Measurements from ENCODE around the gene LRRC43. TPM values are rescaled to one million over a fixed set of nuclear protein-coding genes. Genes with fewer than 3 reads are reported as not detected.
A peak's percentile ranks its signal among the peaks of the same experiment; 100 is the strongest.

Gene LRRC43
- total RNA-seq, 2 experiments from 2014 or later, result 0.23 TPM; not detected in 1

DNA sequence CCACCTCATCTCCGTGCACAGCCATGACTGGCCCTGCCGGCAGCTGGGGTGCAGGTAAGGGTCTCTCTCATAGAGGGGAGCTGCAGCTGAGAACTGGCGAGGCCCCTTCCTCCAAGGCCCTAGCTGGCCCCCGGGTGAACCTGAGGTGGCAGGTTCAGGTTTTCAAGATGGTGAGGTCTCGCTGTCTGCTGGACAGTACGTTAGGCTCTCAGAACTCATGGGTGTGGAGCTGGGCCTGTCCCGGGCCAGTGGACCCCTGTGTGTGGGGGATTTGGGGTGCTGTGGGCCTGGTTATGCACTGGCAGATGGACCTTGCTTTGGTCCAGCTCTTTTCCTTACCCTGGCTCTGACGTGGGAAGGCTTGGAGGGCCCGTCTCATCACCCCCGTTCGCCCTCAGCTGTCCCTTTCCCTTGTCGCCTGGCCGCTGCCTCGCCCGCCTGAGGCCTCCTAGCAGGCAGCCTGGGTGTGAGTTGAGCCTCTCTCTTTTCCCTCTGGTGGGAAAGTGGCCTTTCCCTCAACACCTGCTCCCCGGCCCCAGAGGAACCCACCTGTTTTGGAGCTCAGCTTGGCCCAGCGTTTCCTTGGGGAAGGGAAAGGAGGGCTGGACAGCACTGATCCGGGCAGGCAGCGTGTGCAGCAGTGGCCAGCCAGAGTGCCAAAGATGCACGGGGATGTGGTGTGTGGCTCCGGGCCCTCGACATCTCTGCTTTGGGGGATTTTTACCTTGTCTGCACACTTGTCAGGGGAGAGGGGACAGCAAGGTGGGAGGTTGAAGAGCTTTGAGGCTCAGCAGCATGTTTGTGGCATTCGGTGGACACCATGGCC is 37.2 kb upstream of the LRRC43 start:
- Mint-ChIP-seq H3K27ac (peak overlapping the region; percentile 6), H3K9me3 (no peaks in the 10 kb centered on the region), H3K4me3 (no peak overlapping the region), H3K27me3 (no peaks in the 10 kb centered on the region), H3K36me3 (no peaks in the 10 kb centered on the region), H3K4me1 (no peaks in the 10 kb centered on the region)
- no peak for DNase-seq

DNA sequence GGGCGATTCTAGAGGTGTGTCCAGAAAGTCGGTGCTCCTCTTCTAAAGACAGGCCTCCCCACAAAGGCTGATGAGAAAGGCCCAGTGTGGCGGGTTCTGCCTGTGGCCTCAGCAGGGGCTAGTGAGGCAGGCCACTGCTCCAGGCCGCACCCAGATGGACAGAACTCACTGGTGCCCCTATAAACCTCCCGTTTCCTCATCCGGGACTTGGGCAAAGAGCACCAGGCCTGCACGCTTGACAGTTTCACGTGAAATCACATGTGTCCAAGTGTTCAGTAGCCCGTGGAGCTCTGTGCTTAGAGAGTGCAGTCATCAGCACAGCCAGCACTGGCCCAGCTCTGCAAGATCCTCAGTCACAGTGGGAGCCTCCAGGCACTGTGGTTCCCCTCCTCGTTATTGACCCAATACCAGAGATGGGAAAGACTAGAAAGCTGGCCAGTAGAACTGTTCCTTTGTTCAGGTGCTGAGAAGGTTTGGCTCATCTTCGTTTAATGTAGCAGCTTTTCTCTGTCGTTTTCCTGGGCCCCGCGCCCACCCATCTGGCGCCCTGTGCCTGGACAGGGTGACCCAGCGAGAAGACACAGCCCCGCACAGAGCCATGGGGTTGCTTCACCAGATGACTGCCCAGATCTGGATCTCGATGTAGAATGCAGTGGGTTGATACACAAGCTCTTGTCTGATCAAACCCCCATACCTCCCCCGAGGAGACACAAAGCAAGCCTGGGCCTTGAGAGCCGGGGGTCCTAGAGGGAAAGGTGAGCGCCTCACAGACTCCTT is 35.2 kb upstream of the LRRC43 start:
- no peak overlapping the region for H3K4me3 Mint-ChIP-seq
- H3K27me3 Mint-ChIP-seq, result no peaks in the 10 kb centered on the region
- no peak for DNase-seq
- no peak overlapping the region for H3K27ac Mint-ChIP-seq
- no peaks in the 10 kb centered on the region for H3K36me3 Mint-ChIP-seq
- no peaks in the 10 kb centered on the region for H3K4me1 Mint-ChIP-seq
- H3K9me3 Mint-ChIP-seq, result no peaks in the 10 kb centered on the region

- H3K27ac Mint-ChIP-seq, result no peak overlapping the region
- H3K27me3 Mint-ChIP-seq, result no peaks in the 10 kb centered on the region
- H3K36me3 Mint-ChIP-seq, result no peaks in the 10 kb centered on the region
- H3K4me3 Mint-ChIP-seq, result no peak overlapping the region
- H3K9me3 Mint-ChIP-seq, result no peaks in the 10 kb centered on the region
- no peak for DNase-seq
- no peaks in the 10 kb centered on the region for H3K4me1 Mint-ChIP-seq
Measured at GRCh38 chr12:122148657-122149056, 34.3 kb upstream of the LRRC43 start.

DNA sequence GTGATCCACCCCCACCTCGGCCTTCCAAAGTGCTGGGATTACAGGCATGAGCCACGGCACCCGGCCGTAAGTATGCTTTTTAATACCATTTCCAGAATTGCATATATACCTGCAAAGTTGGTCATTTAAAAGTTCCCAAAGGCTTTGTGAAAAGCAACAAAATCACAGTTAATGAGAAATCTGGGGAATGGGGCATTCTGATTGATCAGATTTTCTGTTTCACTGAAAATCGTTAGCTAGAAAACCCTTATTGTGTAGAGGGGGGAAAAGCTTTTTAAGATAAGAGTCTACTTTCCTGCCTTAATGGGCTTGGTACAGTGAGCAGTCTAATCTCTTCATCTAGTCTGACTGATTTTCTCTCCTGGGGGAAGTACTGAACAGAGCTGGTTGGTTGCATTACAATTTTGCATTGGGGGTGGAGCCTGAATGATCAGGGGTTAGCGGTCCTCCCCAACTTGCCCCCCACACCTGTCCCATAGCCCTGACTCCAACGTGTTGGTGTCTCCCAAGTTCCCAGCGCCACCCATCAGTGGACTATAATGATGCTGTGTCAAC is 32.7 kb upstream of the LRRC43 start:
- H3K9me3 Mint-ChIP-seq, result no peaks in the 10 kb centered on the region
- no peak overlapping the region for H3K4me3 Mint-ChIP-seq
- no peaks in the 10 kb centered on the region for H3K4me1 Mint-ChIP-seq
- DNase-seq, result no peak
- no peaks in the 10 kb centered on the region for H3K27me3 Mint-ChIP-seq
- no peaks in the 10 kb centered on the region for H3K36me3 Mint-ChIP-seq
- no peak overlapping the region for H3K27ac Mint-ChIP-seq

GRCh38 chr12:122152754-122153153 is 30.2 kb upstream of the LRRC43 start:
- no peak overlapping the region for H3K4me3 Mint-ChIP-seq
- H3K4me1 Mint-ChIP-seq, result no peaks in the 10 kb centered on the region
- no peaks in the 10 kb centered on the region for H3K27me3 Mint-ChIP-seq
- no peaks in the 10 kb centered on the region for H3K9me3 Mint-ChIP-seq
- H3K27ac Mint-ChIP-seq, result no peak overlapping the region
- no peak for DNase-seq
- H3K36me3 Mint-ChIP-seq, result no peaks in the 10 kb centered on the region

DNA sequence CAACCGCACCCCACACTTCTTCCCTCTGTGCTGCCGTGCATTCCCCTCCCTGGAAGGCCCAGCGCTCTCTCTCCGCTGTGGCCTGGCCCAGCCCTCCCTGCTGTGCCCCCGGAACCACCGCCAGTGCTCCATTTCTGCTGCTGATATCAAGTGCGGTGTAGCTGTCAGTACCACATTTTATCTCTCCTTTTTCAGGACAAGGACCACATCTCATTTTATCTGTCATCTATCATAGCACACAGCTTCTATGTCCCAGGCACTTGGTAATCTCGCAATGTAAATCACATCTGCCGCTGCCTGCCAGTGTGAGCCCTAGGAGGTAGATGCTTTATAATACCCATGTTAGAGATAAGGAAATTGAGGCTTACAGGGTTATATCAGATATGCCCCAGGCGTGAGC is 27.2 kb upstream of the LRRC43 start:
- H3K27me3 Mint-ChIP-seq, result no peaks in the 10 kb centered on the region
- H3K27ac Mint-ChIP-seq, result no peak overlapping the region
- no peaks in the 10 kb centered on the region for H3K4me1 Mint-ChIP-seq
- no peak overlapping the region for H3K4me3 Mint-ChIP-seq
- no peaks in the 10 kb centered on the region for H3K9me3 Mint-ChIP-seq
- H3K36me3 Mint-ChIP-seq, result no peaks in the 10 kb centered on the region
- DNase-seq, result no peak

DNA sequence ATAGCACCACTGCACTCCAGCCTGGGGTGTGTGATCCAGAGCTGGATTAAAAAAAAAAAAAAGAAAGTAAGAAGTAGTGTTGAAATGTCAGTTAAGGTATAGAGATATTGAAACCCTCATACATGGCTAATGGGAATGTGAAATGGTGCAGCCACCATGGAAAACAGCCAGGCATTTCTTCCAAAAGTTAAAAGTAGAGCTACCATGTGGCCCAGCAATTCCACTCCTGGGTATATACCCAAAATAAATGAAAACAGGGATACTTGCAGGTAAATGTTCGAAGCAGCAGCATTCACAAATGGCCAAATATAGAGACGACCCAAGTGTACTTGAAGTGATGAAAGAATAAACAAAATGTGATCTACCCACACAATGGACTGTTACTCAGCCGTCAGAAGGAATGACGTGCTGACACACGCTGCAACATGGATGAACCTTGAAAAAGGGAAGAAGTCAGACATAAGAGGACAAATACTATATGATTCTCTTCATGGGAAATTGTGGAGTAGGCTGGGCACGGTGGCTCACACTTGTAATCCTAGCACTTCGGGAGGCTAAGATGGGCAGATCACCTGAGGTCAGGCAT is 24.1 kb upstream of the LRRC43 start:
- no peak for DNase-seq
- Mint-ChIP-seq H3K4me1 (peaks cover 5% of the 10 kb centered on the region), H3K27me3 (no peaks in the 10 kb centered on the region), H3K9me3 (no peaks in the 10 kb centered on the region), H3K4me3 (no peak overlapping the region), H3K27ac (no peak overlapping the region), H3K36me3 (no peaks in the 10 kb centered on the region)

GRCh38 chr12:122159882-122160281 is 23.0 kb upstream of the LRRC43 start:
- H3K27ac Mint-ChIP-seq, result no peak overlapping the region
- H3K36me3 Mint-ChIP-seq, result no peaks in the 10 kb centered on the region
- peaks cover 5% of the 10 kb centered on the region for H3K4me1 Mint-ChIP-seq
- H3K4me3 Mint-ChIP-seq, result no peak overlapping the region
- no peak for DNase-seq
- no peaks in the 10 kb centered on the region for H3K9me3 Mint-ChIP-seq
- no peaks in the 10 kb centered on the region for H3K27me3 Mint-ChIP-seq

DNA sequence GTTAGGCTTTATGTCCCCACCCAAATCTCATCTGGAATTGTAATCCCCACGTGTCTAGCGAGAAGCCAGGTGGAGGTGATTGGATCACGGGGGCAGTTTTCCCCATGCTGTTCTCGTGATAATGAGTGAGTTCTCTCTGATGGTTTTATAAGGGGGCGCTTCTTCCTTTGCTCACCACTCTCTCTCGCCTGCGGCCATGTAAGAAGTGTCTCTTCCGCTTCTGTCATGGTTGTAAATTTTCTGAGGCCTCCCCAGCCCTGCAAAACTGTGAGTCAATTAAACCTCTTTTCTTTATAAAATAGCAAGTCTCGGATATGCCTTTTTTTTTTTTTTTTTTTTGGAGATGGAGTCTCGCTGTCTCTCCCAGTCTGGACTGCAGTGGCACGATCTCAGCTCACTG is 22.2 kb upstream of the LRRC43 start:
- Mint-ChIP-seq H3K4me1 (peaks cover 5% of the 10 kb centered on the region), H3K36me3 (no peaks in the 10 kb centered on the region), H3K27ac (no peak overlapping the region), H3K27me3 (no peaks in the 10 kb centered on the region), H3K4me3 (no peak overlapping the region), H3K9me3 (no peaks in the 10 kb centered on the region)
- DNase-seq, result no peak

GRCh38 chr12:122161682-122162081 is 21.2 kb upstream of the LRRC43 start:
- peaks cover 5% of the 10 kb centered on the region for H3K4me1 Mint-ChIP-seq
- H3K36me3 Mint-ChIP-seq, result no peaks in the 10 kb centered on the region
- H3K4me3 Mint-ChIP-seq, result no peak overlapping the region
- H3K27ac Mint-ChIP-seq, result no peak overlapping the region
- H3K27me3 Mint-ChIP-seq, result no peaks in the 10 kb centered on the region
- no peak for DNase-seq
- no peaks in the 10 kb centered on the region for H3K9me3 Mint-ChIP-seq

GRCh38 chr12:122162976-122163375 is 19.9 kb upstream of the LRRC43 start:
- Mint-ChIP-seq H3K27me3 (no peaks in the 10 kb centered on the region), H3K9me3 (no peaks in the 10 kb centered on the region), H3K36me3 (no peaks in the 10 kb centered on the region), H3K4me1 (peaks cover 5% of the 10 kb centered on the region), H3K4me3 (no peak overlapping the region), H3K27ac (peak overlapping the region; percentile 42)
- no peak for DNase-seq

DNA sequence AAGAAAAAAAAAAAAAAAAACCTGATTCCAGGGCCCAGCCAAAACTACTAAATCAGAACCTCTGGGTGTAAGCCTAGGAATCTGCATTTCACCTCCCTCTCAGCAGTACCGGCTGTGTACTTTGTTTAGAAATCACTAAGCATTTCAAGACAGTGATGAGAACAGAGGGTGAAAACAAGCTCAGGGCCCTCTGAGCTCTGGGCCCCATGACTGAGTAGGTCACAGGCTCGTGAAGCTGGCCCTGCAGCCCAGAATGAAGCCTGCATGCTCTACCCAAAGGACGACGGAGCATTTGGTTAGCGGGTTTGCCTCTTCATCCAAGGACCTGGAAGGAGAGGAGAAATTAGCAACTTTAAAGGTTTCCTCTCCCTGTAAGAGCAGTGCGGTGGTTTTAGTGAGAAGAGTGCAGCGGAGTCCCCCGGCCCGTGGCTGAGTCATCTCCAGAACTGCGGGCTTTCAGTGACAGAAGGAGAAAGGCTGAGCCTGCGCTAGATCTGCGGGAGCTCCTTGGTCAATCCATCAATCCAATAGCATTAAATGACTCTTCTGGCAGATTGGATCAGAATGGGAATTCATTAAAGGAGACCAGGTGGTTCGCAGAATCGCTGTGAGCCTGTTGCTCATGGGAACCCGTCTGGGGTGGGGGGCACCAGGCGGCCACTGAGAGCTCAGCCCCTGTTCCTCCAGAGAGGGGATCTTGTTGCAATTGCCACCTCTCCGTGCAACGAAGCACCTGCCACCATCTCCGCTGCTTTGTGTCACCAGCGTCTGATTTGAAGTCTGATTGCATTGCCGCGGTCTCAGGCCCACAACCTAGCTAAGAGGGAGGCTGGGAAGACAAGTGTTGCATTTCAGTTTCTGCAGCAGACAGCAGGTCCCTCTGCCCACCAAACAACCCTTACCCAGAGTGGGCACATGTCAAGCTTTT is 16.2 kb upstream of the LRRC43 start:
- Mint-ChIP-seq H3K36me3 (no peaks in the 10 kb centered on the region), H3K9me3 (no peaks in the 10 kb centered on the region), H3K4me1 (peaks cover 3% of the 10 kb centered on the region), H3K4me3 (no peak overlapping the region), H3K27ac (no peak overlapping the region), H3K27me3 (no peaks in the 10 kb centered on the region)
- no peak for DNase-seq

DNA sequence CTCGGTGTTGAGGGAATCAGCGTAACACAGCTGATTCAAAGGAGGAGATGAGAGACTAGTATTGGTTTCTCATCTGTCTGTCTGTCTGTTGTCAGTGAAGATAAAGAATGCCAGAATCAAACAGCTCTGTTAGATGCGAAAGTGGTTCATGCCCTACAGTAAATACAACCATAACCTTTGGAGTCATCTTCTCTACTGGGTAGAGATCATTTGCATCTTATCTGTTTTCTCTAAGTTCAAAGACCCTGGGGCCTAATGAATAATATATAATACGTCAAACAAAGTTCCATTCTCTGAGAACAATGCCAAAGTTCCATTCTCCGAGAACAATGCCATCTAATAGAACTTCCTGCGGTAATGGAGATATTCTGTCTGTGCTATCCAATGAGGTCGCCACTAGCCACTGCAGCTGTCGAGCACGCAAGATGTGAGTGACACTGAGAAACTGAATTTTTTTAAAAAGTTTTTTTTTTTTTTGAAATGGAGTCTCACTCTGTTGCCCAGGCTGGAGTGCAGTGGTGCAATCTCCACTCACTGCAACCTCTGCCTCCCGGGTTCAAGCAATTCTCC is 15.5 kb upstream of the LRRC43 start:
- H3K4me1 Mint-ChIP-seq, result no peaks in the 10 kb centered on the region
- H3K36me3 Mint-ChIP-seq, result no peaks in the 10 kb centered on the region
- no peaks in the 10 kb centered on the region for H3K27me3 Mint-ChIP-seq
- H3K27ac Mint-ChIP-seq, result no peak overlapping the region
- no peaks in the 10 kb centered on the region for H3K9me3 Mint-ChIP-seq
- H3K4me3 Mint-ChIP-seq, result no peak overlapping the region
- no peak for DNase-seq

DNA sequence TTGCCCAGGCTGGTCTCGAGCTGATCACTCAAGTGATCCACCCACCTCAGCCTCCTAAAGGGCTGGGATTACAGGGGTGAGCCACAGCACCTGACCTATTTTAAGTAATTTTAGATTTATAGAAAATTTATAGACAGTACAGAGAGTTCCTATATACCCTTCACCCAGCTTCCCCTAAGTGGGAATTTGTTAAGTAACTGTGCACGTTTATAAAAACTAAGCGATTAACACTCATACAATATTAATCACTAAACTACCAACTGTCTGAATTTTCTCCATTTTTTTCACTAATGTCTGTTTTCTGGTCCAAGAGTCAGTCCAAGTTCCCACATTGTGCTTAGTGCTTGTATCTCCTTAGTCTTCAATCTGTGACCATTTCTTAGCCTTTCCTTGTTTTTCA is 14.4 kb upstream of the LRRC43 start:
- DNase-seq, result no peak
- Mint-ChIP-seq H3K4me1 (no peaks in the 10 kb centered on the region), H3K4me3 (no peak overlapping the region), H3K36me3 (no peaks in the 10 kb centered on the region), H3K27me3 (no peaks in the 10 kb centered on the region), H3K27ac (no peak overlapping the region), H3K9me3 (no peaks in the 10 kb centered on the region)

Measured in activated naive CD8-positive, alpha-beta T cell treated with anti-CD3 and anti-CD28 coated beads for 36 hours (primary cell).